Activated T-cell treated with anti-CD3 and anti-CD28 coated beads, Interleukin-2, amount 50 U/mL, for 48 hours (primary cell): ENCODE measurements around the gene MOB3A.

Source experiments
- DNase-seq, 2 experiments: peaks; one replicate each; pipeline ENCODE4 v3.0.0-alpha.2; 2020

The MOB3A gene

GRCh38 chr19:2123682-2124387 lies 27.7 kb upstream of the MOB3A start:
- no peak for DNase-seq

DNA sequence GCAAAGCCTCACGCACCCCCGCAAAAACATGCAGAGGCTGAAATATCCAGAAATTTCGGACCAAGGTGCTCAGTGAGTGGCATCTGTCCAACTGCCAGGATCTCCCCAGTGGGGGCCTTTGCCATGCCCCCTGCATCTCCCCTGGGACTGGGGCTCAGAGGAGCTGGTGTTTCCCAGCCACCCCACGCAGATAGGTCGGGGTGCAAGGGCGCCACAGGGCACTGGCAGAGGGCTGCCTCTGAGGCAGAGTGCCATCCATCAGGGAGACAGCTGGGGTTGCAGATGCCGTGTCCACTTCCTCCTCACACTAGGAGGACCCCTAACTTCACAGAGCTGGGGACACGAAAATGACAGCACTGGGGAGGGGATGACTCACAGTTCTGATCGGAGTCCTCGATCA lies 26.9 kb upstream of the MOB3A start:
- DNase-seq: no peak

- no peak for DNase-seq
Measured at GRCh38 chr19:2122251-2122650, 26.1 kb upstream of the MOB3A start.

GRCh38 chr19:2121416-2122051 lies 25.4 kb upstream of the MOB3A start:
- no peak for DNase-seq

GRCh38 chr19:2120821-2121220 lies 24.7 kb upstream of the MOB3A start:
- DNase-seq: no peak

DNA sequence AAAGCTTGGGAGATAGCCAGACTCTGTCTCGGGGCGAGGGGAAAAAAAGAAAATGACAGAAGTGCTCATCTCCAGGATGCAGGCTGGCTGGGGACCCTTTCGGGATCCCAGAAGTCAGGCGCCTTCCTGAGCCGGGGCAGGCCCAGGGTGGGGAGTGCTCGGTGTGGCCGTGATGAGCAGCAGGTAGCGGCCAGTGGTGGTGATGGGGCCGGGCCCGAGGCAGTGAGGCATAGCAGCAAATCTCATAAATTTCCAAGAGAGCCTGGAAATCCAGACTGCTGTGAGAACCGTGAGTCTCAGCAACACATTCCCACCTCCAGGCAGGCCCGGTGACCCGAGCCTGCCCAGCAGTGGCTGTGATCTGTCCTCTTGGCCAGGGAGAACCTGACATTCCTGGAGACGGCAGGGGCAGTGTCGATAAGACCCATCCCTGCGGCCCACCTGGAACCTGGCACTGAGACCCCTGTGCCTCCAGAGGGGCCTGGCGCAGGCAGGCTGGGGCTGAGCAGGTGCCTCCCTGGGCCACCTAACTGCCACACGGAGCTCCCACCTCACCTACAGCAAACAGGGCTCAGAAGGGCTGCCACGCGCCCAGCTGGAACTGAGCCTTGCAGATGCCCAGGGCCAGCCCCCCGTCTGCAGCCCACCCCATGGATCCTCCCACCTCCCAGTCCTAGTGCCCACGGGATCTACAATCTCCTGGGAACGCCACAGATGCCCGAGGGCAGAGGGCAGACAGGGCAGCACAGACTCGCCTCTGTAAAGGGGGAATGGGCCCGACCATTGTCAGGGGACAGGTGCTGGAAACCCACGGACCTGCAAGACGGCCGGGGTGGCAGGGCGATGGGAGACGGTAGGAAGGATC lies 24.0 kb upstream of the MOB3A start:
- no peak for DNase-seq

- no peak for DNase-seq
Measured at GRCh38 chr19:2118438-2118837, 22.3 kb upstream of the MOB3A start.

DNA sequence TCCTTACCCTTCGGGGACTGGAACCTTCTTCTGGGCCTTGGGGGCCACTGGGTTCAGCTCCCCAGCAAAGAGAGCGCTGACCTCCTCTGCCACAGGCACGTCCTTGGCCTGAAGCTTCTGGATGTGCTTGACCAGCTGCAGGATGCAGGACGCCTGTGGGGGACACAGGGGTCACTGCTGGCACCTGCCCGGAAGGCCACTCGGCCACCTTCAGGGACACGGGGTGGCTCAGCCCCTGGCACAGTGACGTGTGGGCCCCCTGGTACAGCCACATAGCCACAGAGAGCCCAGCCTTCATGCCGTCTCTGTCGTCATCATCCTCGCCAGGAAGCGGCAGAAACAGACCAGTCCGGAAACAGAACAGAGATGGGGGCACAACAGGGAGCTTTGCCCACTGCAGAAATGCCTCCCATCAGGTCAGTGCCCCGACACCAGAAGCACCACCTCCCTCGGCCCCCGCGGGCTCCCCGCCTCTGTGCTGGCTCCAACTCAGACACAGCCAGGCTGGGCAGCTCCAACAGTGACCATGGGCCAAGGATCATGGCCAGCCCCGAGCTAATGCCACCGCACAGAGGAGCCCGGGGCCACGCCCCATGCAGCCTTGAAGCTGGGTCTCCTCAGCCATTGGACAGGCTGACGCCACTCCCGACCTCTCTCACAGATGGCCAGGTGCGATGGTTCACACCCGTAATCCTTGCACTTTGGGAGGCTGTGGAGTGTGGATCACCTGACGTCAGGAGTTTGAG lies 21.3 kb upstream of the MOB3A start:
- no peak for DNase-seq

GRCh38 chr19:2116507-2116906 lies 20.4 kb upstream of the MOB3A start:
- DNase-seq: no peak

GRCh38 chr19:2115911-2116426 lies 19.8 kb upstream of the MOB3A start:
- DNase-seq: no peak

- no peak for DNase-seq
Measured at GRCh38 chr19:2115324-2115723, 19.2 kb upstream of the MOB3A start.

GRCh38 chr19:2114821-2115220 lies 18.7 kb upstream of the MOB3A start:
- DNase-seq: no peak

DNA sequence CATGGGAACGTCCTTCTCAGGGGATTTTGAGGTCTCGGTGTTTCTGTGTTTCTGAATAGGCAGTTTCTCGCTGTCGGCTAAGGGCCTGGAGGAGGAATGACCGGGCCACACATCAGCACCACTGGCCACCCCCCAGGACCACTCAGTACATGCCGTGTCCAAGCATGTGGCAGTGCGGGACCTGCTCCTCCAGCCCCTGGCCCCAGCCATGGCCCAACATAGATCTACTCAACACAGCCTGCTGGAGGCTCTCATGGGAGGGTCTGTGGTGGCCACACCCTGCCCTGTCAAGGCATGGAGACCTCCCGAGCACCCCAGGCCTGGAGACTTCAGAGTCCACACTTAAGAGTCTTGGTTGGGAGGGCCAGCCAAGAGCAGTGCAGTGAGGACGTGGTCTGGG lies 18.1 kb upstream of the MOB3A start:
- DNase-seq: no peak

DNA sequence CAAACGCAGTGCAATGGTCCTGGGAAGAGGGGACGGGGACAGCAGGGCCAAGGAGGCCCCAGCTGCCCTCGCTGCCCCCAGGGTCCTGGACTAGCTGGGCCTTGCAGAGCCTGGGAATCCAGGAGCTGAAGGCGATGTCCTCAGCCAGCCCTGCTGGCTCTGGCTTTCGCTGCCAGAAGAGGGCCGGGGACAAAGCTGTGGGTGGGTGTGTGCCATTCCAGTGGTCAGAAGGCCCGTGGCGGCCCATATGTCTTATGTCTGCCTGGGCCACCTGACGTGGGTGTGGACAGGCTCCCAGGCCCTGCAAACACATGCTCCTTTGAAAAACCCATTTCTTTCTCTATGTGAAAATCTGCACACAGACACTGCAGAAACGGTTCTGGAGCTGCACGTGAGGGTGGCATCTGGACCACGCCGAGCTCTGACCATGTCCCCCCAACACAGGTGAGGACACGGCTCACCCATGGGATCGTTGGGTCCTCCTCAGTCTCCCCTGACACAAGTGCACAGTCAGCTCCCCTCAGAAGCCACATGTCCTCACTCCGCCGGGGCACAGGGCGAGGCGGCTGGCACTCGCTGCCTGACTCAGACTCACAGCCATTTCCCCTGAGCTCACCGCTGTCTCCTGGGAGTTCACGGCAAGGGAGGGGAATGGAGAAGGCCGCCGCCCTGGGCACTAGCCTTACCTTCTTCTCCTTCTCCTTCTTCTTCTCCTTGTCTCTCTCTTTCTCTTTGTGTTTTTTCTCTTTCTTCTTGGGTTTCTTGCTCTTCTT lies 17.5 kb upstream of the MOB3A start:
- no peak for DNase-seq

DNA sequence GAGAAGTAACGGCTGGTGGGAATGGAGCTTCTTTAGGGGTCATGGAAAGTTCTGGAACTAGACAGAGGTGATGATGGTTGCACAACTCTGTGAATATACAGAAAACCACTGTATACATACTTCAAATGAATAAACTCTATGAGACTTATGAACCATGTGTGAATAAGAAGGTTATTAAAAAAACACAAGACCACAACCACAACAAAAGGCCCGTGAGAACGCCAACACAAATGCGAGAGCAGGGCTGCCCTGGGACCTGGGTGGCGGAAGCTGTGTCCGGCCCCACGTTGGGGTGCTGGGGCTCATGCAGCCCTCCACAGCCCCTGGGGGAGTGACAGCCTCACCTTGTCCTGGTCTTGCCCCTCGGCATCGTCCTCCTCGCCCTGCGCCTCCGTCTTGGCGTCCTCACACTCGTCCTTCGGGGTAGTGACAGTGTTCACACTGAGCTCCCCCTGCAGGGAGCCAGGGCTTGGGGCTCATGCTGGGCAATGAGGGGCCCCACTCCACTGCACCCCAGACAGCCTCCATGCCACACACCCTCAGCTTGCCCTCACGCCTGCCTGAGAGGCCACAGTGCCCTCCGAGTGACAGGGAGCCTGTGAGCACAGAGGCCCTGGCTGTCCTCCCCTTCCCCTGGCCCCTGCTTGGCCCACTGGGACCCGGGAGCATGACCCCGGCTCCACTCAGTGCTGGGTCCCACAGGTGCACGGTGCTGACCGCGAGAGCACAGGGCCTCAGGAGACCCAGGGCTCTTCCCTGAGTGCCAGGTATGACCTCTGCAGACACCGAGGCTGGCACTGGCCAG lies 16.6 kb upstream of the MOB3A start:
- DNase-seq: no peak

- no peak for DNase-seq
Measured at GRCh38 chr19:2111886-2112285, 15.8 kb upstream of the MOB3A start.

- no peak for DNase-seq
Measured at GRCh38 chr19:2111425-2111824, 15.3 kb upstream of the MOB3A start.

DNA sequence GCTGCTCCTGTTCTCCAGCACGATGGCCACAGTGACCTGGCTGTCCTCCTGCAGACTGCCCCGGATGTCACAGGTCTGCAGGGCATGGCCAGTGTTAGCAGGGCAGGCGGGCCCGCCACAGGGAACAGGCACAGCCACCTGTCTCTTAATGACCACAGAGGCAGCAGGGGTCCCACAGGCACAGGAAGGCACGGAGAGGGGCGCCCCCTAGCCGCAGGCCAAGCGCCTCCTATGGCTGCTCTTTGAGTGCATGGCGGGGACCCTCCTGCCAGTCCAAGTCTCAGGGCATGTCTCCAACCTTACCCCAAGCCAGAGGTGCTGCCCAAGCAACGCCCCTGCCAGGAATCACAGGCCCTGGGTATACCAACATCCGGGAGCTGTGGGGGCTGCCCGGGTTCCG lies 14.7 kb upstream of the MOB3A start:
- DNase-seq: no peak

GRCh38 chr19:2109046-2109864 lies 13.1 kb upstream of the MOB3A start:
- DNase-seq: no peak
